Activated CD4-positive, alpha-beta T cell treated with anti-CD3 and anti-CD28 coated beads, Interleukin-2, amount 50 U/mL, for 24 hours (primary cell): Measurements from ENCODE around the gene LRP4.
A peak's percentile ranks its signal among the peaks of the same experiment; 100 is the strongest.
"Not testable (repeated sequence)": the region's sequence is repeated elsewhere in the genome, so short reads cannot be mapped to it uniquely, and the experiment has no call there.

Experiments
- DNase-seq, 2 donors: peaks; one replicate each; pipeline ENCODE4 v3.0.0-alpha.2; 2020; ENCODE audit warnings: low read depth in 1 of 2, low spot score in 1 of 2

LRP4 gene

GRCh38 chr11:46918083-46918787, at the start of gene LRP4:
LRP4 (minus strand) TSS chr11:46918550; CDS start chr11:46918379, 171 bp downstream.
- DNase-seq = no peak

- DNase-seq = no peak
These were observed 49.6 kb upstream of the LRP4 start for GRCh38 chr11:46967962-46968361.

GRCh38 chr11:46966773-46967172, 48.4 kb upstream of the LRP4 start:
- DNase-seq = no peak

GRCh38 chr11:46963844-46964243, 45.5 kb upstream of the LRP4 start:
- no peak for DNase-seq

GRCh38 chr11:46961886-46962285, 43.5 kb upstream of the LRP4 start:
- DNase-seq = not testable (repeated sequence)

GRCh38 chr11:46961041-46961440, 42.7 kb upstream of the LRP4 start:
- no peak for DNase-seq

- no peak for DNase-seq
These were observed 40.4 kb upstream of the LRP4 start for GRCh38 chr11:46958777-46959176.

- DNase-seq = no peak
These were observed 34.7 kb upstream of the LRP4 start for GRCh38 chr11:46953093-46953492.

GRCh38 chr11:46952553-46952952, 34.2 kb upstream of the LRP4 start:
- DNase-seq = no peak

- DNase-seq = no peak
These were observed 33.5 kb upstream of the LRP4 start for GRCh38 chr11:46951864-46952263.

GRCh38 chr11:46949297-46949696, 30.9 kb upstream of the LRP4 start:
- no peak for DNase-seq

GRCh38 chr11:46948378-46949131, 30.2 kb upstream of the LRP4 start:
- no peak for DNase-seq

GRCh38 chr11:46947399-46948077, 29.2 kb upstream of the LRP4 start:
- DNase-seq = no peak

- no peak for DNase-seq
These were observed 26.2 kb upstream of the LRP4 start for GRCh38 chr11:46944356-46945075.

GRCh38 chr11:46942172-46942571, 23.8 kb upstream of the LRP4 start:
- DNase-seq = no peak

- peak; percentile 88 to 93 for DNase-seq
These were observed 18.1 kb upstream of the LRP4 start, which contains the start of gene CSTPP1 for GRCh38 chr11:46936138-46937110. CSTPP1 (plus strand) TSS chr11:46936761; CDS start chr11:46936806, 45 bp downstream.

- no peak for DNase-seq
These were observed 11.7 kb upstream of the LRP4 start for GRCh38 chr11:46930089-46930488.

- not testable (repeated sequence) for DNase-seq
These were observed 10.4 kb upstream of the LRP4 start for GRCh38 chr11:46928701-46929100.

- DNase-seq = not testable (repeated sequence)
These were observed 9.6 kb upstream of the LRP4 start for GRCh38 chr11:46927928-46928327.

GRCh38 chr11:46920755-46921154, 2.4 kb upstream of the LRP4 start:
- DNase-seq = no peak
